Hepatic stellate cell (primary cell): ENCODE measurements around the gene WDR59.
"Not testable (repeated sequence)": the region's sequence is repeated elsewhere in the genome, so short reads cannot be mapped to it uniquely, and the experiment has no call there.

ENCODE experiments used
- DNase-seq: peaks from one replicate; pipeline ENCODE4 v3.0.0; 2011; ENCODE audit warnings: low spot score

Gene WDR59

DNA sequence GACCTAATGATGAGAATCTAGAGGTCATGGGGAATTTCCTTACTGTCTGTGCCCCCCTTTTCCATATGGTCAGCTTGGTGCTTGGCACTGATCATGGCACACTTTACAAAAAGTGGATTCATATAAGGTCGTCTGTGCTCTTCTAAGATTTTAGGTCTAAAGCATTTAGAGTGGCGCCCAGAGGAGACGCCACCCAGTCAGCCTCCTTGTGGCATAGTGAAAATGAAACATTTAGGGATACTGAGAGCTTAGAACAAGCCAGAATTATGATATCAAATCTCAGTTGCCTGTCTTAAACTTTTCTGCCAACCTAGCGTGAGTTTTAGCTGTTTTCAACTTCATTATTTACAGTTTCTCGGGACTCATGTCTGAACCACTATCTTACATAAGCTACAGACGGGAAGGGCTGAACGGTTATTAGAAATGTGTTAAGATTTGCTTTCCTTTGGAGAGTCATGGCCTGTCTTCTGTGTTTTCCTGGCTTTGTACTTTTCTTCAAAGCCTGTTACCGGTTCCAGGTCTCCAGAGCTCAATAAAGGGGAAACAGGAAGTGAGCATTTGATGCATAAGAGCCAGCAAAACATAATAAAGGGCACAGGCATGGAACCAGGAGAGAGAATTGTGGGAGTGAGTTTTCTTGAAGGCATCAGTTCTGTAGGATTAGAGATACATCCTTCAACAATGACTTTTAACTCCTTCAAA lies 27.6 kb upstream of the WDR59 start:
- no peak for DNase-seq

DNA sequence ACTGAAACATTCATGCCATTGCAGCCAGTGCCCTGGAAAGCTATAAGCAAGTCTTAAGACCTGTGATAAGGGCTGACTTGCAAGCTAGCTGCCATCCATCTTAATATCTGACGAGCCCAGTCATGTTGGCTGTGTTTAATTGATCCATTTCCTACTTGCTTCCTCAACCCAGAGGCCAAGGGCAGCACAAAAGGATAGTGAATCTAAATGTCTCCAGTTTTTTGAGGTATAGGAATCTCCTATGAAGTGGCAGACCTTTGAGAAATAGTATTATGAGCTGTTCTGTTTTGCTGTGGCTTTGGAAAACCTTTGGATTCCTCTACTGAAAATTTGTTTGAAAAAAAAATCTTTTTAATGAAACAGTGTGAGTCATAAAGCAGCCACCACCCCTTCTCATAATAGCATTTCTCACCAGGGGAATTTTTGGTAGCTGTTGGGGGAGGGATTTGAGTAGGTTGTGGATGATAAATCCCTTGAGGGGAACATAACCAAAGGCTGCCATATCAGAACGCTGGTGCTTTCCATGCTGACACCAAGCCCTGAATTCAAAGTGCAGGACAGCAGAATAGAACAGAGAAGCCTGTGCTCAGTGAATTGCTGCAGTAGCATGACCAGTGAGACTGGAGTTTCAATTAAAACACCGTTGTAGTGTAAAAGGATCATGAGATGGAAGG lies 26.8 kb upstream of the WDR59 start:
- peak; percentile 68 for DNase-seq

DNA sequence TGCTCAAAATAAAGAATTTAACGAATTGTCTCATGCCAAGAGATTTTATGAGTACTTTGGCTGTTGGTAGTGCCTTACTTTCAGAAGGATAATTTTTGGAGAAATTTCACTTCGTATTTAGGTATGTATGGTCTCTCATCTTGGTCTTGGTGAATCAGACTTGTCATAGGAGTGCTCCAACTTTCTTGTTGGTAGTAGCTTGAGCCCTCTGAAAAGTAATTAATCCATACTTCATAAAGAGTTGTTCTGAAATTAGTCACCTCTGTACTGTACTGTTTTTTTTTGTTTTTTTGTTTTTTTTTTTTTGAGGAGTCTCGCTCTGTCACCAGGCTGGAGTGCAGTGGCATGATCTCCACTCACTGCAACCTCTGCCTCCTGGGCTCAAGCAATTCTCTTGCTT lies 25.5 kb upstream of the WDR59 start:
- no peak for DNase-seq

DNA sequence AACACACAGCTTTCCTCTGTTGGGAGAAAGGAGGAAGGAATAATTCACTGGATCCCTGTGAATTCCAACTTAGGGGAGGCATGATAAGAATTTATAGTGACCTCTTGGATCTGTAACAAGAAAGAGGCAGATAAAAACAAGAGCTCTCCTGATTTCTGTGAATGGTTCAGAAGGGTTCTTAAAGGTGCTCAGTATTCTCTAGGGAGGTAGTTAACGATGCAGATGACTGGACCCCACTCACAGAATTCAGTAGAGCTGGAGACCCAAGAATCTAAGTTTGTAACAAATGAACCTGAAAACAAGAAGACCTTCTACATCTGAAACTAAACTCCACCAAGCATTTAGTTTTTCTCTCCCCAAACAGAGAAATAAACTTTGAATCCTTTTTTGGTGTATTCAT lies 22.5 kb upstream of the WDR59 start:
- no peak for DNase-seq

DNA sequence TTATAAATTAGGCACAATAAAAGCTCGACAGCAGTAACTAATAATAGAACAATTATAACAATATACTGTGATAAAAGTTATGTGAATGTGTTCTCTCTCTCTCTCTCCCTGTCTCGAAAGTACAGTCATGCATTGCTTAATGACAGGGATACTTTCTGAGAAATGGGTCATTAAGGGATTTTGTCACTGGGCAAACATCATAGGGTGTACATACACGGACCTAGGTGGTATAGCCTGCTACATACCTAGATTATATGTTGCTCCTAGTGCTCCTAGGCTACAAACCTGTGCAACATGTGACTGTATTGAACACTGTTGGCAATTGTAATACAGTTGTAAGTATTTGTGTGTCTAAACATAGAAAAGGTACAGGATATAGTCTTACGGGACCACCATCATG lies 20.8 kb upstream of the WDR59 start:
- DNase-seq = no peak

DNA sequence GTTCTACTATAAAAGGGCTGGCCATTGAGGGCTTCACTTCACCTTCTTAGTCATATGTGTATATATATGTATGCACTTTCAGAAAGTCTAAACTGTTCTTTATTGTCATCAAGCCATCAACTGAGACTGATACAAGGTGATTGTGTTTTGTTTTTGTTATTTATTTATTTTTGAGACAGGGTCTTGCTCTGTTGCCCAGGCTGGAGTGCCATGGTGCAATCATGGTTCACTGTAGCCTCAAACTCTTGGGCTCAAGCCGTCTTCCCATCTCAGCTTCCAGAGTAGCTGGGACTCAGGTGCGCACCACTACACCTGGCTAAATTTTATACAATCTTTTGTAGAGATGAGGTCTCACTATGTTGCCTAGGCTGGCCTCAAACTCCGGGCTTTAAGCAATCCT lies 19.5 kb upstream of the WDR59 start:
- DNase-seq = no peak

DNA sequence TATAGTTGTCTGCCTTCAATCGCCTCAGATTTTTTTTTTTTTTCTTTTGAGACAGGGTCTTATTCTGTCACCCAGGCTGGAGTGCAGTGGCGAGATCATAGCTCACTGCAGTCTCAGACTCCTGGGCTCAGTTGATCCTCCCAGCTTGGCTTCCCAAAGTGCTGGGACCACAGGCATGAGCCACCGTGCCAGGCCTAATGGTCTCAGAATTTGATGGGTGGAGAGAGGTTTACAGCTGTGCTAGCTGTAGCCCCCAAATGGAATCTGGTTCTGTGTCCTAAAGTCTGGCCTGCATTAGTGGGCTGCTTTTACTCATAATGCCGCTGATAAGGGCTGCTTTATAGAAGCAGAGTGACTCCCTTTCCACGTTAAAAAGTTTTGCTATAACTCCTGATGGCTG lies 19.0 kb upstream of the WDR59 start:
- DNase-seq = no peak

DNA sequence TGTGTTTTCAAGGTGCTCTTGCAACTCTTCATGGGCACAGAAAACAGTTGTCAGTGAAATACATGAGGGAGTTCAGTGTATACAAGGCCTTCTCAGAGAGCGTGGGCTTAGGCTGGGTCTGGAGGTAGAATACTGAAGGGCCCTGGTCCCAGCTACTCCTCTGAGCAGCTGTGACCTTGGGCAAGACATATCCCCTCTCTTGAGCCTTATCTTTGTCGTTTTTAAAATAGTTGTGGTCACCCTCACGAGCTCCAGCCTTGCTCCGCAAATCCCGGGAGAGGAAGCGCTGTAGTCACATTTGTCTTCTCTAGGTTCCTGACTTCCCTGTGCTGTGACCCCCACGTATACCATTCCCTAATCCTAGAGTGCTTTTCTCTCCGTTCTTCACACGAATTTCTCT lies 17.6 kb upstream of the WDR59 start:
- no peak for DNase-seq

DNA sequence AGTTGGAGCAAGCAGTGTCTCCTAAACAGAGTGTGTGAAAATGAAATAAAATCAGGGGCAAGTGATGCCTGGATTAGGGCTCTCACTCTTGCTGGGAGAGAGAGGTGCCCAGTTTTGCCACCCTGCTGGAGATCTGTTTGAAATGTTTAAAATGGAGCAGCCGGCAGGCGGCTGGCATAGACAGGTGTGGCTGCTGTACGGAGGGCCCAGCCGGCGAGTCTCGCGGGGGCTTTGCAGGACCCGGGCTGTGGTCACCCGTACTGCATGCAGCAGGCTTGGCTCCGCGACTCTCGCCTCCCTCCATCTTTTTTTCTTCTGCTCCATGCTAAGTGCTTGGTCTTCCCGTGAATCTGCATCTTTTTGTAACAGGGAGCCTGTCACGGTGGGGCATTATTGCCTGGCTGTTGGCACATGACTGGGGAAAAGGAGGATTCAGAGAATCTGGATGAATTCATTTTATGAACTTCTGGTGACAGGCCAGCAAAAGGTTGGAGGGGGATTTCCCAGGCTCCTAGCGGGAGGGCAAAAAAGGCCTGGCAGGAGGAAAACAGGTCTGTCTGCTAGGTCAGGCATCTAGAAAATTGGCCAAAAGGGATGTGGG lies 15.7 kb upstream of the WDR59 start:
- DNase-seq = no peak

DNA sequence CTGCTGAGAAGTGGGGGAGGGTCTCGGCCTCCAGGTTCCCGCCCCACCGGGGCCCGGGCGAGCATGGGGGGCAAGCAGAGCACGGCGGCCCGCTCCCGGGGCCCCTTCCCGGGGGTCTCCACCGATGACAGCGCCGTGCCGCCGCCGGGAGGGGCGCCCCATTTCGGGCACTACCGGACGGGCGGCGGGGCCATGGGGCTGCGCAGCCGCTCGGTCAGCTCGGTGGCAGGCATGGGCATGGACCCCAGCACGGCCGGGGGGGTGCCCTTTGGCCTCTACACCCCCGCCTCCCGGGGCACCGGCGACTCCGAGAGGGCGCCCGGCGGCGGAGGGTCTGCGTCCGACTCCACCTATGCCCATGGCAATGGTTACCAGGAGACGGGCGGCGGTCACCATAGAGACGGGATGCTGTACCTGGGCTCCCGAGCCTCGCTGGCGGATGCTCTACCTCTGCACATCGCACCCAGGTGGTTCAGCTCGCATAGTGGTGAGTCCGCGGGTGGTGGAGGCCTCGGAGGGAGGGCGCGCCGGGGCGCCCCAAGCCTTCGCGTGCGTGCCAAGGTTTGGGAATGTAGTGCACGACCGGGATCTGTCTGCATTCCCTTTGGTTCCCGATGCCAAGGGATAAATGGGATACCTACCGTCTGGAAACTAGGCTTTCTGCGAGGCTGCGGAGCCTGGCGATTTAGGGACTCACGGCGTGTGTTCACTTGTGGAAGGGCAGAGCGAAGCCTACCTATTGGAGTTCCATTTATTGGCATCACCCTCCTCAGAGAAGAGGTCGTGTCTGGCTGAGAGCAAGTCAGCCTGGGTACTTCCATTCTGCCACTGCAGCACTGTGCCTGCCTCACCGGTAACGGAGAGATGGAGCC lies 14.9 kb upstream of the WDR59 start:
- DNase-seq = peak; percentile 55

DNA sequence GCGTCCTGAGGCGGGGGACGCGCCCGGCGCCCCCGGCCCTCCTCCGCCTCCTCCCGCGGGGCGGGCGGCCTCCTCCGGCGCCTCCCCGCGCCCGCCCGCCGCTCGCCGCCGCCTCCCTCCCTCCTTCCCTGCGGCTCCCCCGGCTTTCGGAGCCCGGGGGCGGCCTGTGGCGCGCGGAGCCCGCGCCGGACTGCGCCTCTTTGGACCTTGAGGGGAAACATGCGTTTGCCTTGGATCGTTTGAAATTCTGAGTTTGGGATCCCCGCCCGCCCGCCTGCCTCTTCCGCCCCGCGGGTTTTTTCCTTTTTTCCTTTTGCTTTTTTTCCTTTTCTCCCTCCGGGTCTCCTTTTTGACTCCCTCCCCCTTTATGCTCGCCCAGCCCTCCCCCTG lies 14.3 kb upstream of the WDR59 start:
- DNase-seq = peak; percentile 48

DNA sequence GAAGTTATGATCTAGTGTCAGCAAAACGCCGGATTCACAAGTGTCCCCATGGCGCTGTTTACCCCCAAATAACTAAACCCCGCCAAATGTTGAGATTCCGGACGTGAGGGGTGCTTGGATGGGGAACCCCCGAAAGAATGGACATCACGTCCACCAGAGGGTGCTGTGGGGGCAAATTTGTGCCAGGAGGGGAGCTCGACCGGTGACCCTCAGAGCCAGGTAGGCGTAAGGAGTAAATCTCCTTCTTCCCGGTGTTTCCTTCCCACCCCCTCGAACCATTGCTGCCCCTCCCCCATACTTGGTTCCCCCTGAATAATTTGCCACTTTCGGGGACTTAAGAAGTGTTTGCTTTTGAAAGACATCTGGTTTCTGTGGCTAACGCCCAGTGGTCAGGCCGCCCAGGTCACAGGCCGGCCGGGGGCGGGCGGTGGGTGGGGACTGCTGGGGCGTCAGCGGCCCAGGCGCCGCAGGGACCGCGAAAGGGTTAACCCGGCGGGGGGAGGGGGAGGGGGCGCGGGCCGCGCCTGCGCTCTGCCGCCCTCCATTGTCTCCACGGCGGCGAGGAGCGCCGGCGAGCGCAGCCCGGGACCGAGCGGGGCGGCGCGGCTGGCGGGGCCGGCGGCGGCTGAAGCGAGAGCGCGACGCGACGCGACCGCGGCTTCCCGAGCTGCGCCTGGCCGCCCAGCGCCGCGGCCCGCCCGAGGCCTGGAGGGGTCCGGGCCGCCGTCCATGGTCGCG lies 13.7 kb upstream of the WDR59 start, which contains the start of gene ZNRF1:
ZNRF1 (plus strand) TSS at position 544 of the 738 bp plus-strand sequence. CDS start 648 bp downstream, outside the sequence.
- DNase-seq = peak; percentile 86

DNA sequence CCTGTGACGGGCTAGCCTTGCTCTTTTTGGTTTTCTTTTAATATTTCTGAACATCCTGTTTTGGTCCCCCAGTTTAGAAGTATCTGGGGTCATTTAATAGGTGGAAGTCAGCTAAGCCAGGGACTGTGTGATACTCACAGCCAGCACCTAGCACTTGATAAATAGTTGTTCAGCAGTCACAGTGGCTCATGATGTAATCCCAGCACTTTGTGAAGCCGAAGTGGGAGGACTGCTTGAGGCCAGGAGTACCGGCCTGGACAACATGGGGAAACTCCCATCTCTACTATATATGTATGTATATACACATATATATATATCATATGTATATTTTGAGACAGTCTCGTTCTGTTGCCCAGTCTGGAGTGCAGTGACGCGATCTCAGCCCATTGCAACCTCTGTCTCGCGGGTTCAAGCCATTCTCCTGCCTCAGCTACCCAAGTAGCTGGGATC lies 12.1 kb upstream of the WDR59 start:
- no peak for DNase-seq

DNA sequence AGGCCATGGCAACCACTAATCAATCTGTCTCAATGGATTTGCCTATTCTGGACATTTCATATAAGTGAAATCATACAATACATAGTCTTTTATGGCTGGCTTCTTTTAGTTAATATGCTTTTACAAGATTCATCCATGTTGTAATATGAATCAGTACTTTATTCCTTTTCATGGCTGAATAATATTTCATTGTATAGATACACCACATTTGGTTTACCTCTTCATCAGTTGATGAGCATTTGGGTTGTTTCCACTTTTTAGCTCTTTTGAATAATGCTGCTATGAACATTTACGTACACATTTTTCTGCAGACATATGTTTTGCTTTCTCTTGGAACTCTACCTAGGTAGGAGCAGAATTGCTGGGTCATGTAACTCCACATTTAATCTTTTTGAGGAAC lies 11.1 kb upstream of the WDR59 start:
- DNase-seq = no peak

DNA sequence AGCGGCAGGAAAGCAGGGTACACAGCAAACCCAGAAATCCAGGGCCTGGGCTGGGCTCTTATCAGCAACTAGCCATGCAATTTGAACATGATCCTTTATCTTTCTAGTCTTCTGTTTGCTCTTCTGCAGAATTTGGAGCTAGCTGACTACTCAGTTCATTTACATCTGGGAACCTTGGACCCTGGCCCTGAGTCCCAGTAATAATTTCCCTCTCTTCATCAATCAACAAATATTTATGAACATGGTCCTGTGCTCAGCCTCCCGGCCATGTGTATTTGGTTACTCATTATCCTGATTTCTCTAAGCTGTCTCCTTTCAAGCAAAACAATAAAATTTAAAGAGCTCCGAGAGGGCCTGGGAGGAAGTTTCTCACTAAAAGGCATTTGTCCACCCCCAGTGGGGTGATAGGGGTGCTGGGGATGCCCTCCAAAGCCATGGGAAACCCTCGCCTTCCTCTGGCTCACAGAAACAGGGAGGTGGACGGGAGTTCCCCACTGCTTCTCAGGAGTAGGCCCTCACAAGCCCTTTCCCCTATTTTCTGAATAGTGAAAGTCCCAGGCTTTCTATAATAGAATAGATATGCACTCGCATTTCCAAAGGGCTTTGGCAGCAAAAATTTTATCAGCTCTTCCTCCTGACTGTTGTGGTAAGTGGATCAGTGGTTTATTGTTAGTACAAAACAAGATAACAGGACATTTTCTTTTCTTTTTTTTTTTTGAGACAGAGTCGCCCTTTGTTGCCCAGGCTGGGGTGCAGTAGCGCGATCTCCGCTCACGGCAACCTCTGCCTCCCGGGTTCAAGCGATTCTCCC lies 6.9 kb upstream of the WDR59 start:
- DNase-seq = no peak

DNA sequence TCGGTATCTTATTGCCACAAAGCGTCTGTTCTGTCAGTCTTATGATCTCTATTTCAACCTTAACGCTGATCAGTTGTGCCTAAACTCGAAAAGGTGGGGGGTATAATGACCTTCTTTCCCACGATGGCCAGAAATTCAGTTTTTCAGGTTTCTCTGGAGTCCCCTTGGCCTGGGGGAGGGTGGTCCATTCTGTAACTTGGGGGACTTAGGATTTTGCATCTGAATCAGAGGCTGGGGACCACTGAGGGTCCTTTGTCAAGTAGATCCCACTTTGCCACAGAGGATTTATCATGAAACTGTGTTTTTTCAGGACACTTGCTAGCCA lies 6.3 kb upstream of the WDR59 start:
- DNase-seq = no peak

DNA sequence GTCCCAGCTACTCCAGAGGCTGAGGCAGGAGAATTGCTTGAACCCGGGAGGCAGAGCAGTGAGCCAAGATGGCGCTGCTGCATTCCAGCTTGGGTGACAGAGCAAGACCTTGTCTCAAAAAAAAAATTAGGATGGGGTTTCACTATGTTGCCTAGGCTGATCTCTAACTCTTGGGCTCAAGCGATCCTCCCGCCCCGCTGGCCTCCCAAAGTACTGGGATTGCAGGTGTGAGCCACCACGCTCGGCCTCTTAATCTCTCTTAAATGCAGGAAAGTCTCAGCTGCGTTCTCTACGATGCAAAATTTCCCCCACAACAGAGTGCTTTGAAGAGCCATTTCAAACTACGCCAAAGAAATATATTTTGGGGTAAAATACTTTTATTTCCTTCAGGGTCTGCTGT lies 5.9 kb upstream of the WDR59 start:
- DNase-seq = no peak

DNA sequence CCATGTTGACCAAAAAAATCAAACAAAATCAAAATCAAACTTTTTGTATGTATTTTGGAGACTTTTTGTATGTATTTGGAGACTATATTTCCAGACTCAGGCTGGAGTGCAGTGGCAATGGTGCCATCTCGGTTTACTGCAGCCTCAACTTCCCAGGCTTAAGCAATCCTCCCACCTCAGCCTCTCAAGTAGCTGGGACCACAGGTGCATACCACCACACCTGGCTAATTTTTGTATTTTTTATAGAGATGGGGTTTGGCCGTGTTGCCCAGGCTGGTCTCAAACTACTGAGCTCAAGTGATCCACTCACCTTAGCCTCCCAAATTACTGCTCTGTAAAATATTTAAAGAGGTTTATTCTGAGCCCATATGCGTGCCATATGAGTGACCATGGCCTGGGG lies 4.9 kb upstream of the WDR59 start:
- DNase-seq = not testable (repeated sequence)

DNA sequence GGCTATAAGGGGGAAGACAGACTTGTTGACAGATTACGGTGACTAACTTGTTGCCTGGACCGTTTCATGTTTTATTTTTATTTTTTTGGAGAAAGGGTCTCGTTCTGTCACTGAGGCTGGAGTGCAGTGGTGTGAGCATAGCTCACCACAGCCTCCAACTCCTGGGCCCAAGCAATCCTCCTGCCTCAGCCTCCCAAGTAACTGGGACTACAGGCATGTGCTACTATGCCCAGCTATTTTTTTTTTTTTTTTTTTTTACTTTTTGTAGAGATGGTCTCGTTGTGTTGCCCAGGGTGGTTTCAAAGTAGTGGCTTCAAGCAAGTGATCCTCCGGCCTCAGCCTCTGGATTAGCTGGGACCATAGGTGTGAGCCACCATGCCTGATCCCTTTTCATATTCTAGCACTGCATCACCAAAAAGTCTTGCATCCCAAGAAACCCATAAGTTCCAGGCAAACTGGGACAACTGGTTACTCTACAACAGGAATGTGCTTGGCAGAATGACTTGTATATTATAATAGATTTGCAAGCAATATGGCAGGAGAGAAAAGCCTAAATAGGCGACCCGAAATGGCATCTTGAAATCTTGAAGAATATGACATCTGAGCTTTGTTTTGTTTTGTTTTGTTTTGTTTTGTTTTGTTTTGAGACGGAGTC lies 2.2 kb upstream of the WDR59 start:
- no peak for DNase-seq

DNA sequence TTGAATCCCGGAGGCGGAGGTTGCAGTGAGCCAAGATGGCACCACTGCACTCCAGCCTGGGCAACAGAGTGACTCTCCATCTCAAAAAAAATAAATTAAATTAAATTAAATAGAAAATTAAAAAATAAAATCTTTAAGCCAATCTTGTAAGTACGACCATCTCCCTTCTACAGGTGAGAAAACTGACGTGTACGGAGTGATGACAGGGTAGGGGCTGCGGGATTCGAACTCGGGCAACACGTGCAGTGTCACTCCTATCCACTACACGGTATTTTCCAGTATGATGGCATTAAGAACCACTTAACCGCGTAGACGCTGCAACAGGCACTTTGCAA lies 762 bp downstream of the WDR59 start:
- DNase-seq = no peak

DNA sequence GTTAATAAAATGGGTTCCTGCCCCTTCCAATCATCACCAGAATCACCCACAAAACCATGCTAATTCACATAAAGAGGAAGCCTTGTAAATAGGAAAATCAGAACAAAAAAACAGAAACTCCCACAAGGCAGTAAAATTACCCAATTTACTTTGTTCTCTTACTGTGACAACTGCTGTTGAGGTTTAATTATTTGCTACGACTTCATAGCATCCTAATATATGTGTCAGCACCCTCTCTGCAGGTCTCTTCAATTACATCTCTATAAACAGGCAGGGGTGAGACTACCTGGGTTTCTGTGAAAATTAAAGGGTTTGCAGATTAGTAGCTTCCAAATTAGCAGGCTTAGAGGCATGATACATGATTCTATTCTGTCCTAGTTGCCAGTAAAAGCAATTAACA lies 2.7 kb downstream of the WDR59 start:
- no peak for DNase-seq
